Lower leg skin (tissue), 4 donors: ENCODE measurements around the gene C14orf180. TPM values are rescaled to one million over a fixed set of nuclear protein-coding genes. Genes with fewer than 3 reads are reported as not detected.

Experiments used
- DNase-seq, 2 donors: peaks; one replicate each; pipeline ENCODE4 v3.0.0-alpha.2; 2019; ENCODE audit warnings: low spot score in 2 of 2
- H3K4me3 ChIP-seq: fragments of 200-600 bp; sonication (generic); 2 replicates; pipeline ENCODE4 v1.5.1; 2017; ENCODE audit warnings: mild to moderate bottlenecking, low read depth; ENCODE audit not compliant: poor library complexity, severe bottlenecking
- POLR2A ChIP-seq, 2 donors: fragments of 450-650 bp; IDR thresholded peaks; one replicate each; pipeline ENCODE4 v1.6.1; 2016 to 2017; ENCODE audit warnings: antibody characterized with exemption in 2 of 2, mild to moderate bottlenecking in 1 of 2, moderate library complexity in 1 of 2
- WGBS, 2 donors: methylation state at CpG; one replicate each; pipeline ENCODE4 v1.1.5; 2018; 5-methylcytosine and 5-hydroxymethylcytosine counted together
- intact Hi-C: fragments of 100-400 bp; cut with DNase I; formaldehyde crosslinking; loops from one replicate; pipeline ENCODE4 v1.15.0; 2023; ENCODE audit warnings: low total_unique reads
- total RNA-seq, 4 donors: library from RNA; depleted of rRNA; stranded (reverse); fragments of >200 nt; gene quantifications; one replicate each; pipeline ENCODE4 v1.1.0, GENCODE V29; 2016
- TF ChIP-seq, protein P1 (sequence below), 3 donors: fragments of 450-650 bp; IDR thresholded peaks; one replicate each; pipeline ENCODE4 v1.5.1; 2016; ENCODE audit warnings: antibody characterized with exemption in 3 of 3, mild to moderate bottlenecking in 3 of 3, moderate library complexity in 2 of 3

Gene C14orf180
- total RNA-seq, 4 donors from 2014 or later = 0.98 TPM; not detected in 3

DNA sequence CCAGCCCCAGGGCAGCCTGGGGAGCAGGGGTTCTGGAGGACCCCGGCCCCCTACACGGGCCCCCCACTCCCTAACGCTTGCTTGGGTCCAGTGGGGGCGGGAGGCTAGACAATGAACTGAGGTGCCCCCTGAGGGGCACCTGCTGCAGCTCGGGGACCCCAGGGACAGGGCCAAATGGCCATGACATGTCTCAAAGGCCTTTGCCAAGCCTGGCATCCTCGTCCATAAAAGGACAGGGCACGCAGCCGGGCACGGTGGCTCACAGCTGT lies 11.7 kb upstream of the C14orf180 start:
- no peak overlapping the region for H3K4me3 ChIP-seq
- no peak for DNase-seq
- 58 to 78% methylated on average over 4 to 9 of the region's 9 CpGs for WGBS, 2 donors
- TF ChIP-seq, protein P1, sequence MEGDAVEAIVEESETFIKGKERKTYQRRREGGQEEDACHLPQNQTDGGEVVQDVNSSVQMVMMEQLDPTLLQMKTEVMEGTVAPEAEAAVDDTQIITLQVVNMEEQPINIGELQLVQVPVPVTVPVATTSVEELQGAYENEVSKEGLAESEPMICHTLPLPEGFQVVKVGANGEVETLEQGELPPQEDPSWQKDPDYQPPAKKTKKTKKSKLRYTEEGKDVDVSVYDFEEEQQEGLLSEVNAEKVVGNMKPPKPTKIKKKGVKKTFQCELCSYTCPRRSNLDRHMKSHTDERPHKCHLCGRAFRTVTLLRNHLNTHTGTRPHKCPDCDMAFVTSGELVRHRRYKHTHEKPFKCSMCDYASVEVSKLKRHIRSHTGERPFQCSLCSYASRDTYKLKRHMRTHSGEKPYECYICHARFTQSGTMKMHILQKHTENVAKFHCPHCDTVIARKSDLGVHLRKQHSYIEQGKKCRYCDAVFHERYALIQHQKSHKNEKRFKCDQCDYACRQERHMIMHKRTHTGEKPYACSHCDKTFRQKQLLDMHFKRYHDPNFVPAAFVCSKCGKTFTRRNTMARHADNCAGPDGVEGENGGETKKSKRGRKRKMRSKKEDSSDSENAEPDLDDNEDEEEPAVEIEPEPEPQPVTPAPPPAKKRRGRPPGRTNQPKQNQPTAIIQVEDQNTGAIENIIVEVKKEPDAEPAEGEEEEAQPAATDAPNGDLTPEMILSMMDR (IDR thresholded peaks at IDR 0.05) = no peak
- TF ChIP-seq POLR2A (IDR thresholded peaks at IDR 0.05) = no peak
- intact Hi-C loops = no loop called here

DNA sequence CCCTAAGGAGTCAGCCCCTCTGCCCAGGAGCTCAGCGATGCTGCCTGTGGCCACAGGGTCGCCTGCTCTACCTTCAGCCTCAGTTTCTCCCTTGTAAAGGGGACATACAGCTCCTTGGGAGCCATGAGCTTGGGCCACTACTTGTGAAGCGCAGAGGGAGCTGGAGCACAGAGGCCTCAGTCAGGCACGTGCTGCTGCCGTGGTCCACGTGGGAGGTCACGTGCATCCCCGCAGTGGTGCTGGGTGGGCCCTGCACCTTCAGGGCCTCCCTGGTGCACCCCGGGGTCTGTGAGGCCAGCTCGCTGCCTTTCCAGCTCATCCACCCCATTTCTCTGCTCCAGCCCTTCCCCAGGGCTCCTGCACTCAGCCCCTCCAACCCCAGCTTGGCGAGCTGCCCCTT lies 10.9 kb upstream of the C14orf180 start:
- TF ChIP-seq, protein P1 (IDR thresholded peaks at IDR 0.05) = no peak
- no peak for TF ChIP-seq POLR2A (IDR thresholded peaks at IDR 0.05)
- DNase-seq = no peak
- 58 to 62% methylated on average over 8 to 11 of the region's 11 CpGs for WGBS, 2 donors
- intact Hi-C loops = no loop called here
- H3K4me3 ChIP-seq = no peak overlapping the region

DNA sequence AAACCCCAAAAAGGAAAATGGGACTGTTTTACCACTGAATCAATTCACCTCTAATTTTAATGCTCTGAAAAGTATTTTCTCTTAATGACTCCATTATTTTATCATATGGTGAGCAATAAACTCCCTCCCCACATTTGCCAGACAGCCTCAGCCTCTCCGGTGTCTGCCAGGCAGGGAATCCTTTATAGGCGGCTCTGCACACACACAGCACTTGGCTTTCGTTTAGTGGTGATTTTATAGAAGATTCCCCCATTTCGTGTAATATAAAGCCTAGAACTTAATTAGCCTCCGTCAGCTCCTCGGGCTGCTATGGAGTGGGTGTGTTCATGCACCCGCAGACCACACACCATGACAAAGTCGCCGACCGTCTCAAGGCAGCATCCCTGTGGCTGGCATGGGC lies 10.1 kb upstream of the C14orf180 start:
- no peak overlapping the region for H3K4me3 ChIP-seq
- WGBS, 2 donors = 21 to 29% methylated on average over 10 of the region's 10 CpGs
- DNase-seq = no peak
- TF ChIP-seq POLR2A (IDR thresholded peaks at IDR 0.05) = no peak
- TF ChIP-seq, protein P1 (IDR thresholded peaks at IDR 0.05) = no peak
- intact Hi-C loops = no loop called here

GRCh38 chr14:104571246-104571645 lies 8.3 kb upstream of the C14orf180 start:
- TF ChIP-seq POLR2A (IDR thresholded peaks at IDR 0.05) = no peak
- TF ChIP-seq, protein P1 (IDR thresholded peaks at IDR 0.05) = no peak
- no peak overlapping the region for H3K4me3 ChIP-seq
- no peak for DNase-seq
- 72 to 87% methylated on average over 16 of the region's 16 CpGs for WGBS, 2 donors
- intact Hi-C loops = no loop called here

DNA sequence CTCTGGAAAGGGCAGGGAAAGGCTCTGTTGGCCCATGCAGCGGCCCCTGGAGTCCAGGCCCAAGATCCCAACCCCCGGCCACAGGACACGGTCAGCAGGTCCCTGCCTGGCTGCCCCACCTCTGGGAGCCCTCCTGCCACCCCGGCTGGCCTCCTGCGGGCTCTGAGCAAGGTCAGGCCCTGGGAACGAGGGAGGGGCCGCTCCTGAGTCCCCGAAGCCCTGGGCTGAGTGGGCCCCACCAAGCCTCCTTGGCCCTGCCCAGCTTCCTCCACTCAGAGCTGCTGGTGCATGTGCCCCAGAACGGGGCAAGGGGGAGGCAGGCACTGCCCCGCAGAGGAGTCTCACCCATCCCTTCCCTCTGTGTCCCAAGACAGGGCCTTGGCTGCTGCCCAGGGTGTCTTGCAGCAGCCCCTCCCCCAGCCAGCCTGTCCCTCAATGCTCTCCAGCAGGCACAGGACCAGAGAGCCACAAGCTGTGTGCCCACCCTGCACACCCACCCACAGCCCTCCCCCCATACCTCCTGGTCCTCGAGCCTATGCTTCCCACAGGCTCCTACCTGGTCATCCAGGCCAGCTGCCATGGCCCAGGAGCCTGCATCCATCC lies 7.4 kb upstream of the C14orf180 start:
- TF ChIP-seq POLR2A (IDR thresholded peaks at IDR 0.05) = no peak
- TF ChIP-seq, protein P1 (IDR thresholded peaks at IDR 0.05) = no peak
- no peak overlapping the region for H3K4me3 ChIP-seq
- intact Hi-C loops = no loop called here
- 87 to 90% methylated on average over 9 to 11 of the region's 11 CpGs for WGBS, 2 donors
- no peak for DNase-seq

GRCh38 chr14:104572668-104573067 lies 6.9 kb upstream of the C14orf180 start:
- no peak for DNase-seq
- intact Hi-C loops = no loop called here
- H3K4me3 ChIP-seq = no peak overlapping the region
- WGBS, 2 donors = 88 to 97% methylated on average over 7 of the region's 7 CpGs
- TF ChIP-seq POLR2A (IDR thresholded peaks at IDR 0.05) = no peak
- TF ChIP-seq, protein P1 (IDR thresholded peaks at IDR 0.05) = no peak
